SK-N-SH treated with all-trans-retinoic acid at 6 μM for 48 hours (cell line): Measurements from ENCODE around the gene SLC6A5.

Experiments
- ATAC-seq: fragments of 200-7000 bp; cut with Tn5 transposase; 3 replicates; pipeline ENCODE4 v1.9.1; 2020; ENCODE audit warnings: mild to moderate bottlenecking, moderate library complexity
- BACH2 ChIP-seq: fragments of 250-450 bp; sonication (Bioruptor Pico); IDR thresholded peaks from 2 replicates; pipeline ENCODE4 v1.9.0; 2021; ENCODE audit warnings: mild to moderate bottlenecking, borderline replicate concordance
- CSDC2 ChIP-seq: fragments of 250-450 bp; sonication (Bioruptor Pico); IDR thresholded peaks from 2 replicates; pipeline ENCODE4 v1.5.0; 2020; ENCODE audit warnings: mild to moderate bottlenecking, moderate library complexity
- GLIS3 ChIP-seq: fragments of 250-450 bp; sonication (Bioruptor Pico); IDR thresholded peaks from 2 replicates; pipeline ENCODE4 v1.5.0; 2020; ENCODE audit warnings: mild to moderate bottlenecking, moderate library complexity
- OSR1 ChIP-seq: fragments of 250-450 bp; sonication (Bioruptor Pico); IDR thresholded peaks from 2 replicates; pipeline ENCODE4 v1.8.0; 2022; ENCODE audit warnings: moderate library complexity, mild to moderate bottlenecking, inconsistent platforms
- PPARA ChIP-seq: fragments of 250-450 bp; sonication (Bioruptor Pico); IDR thresholded peaks from 2 replicates; pipeline ENCODE4 v1.5.0; 2020; ENCODE audit warnings: mild to moderate bottlenecking, borderline replicate concordance
- RARB ChIP-seq: fragments of 250-450 bp; sonication (Bioruptor Pico); IDR thresholded peaks from 2 replicates; pipeline ENCODE4 v1.8.0; 2021; ENCODE audit warnings: mild to moderate bottlenecking, moderate library complexity
- SNAI2 ChIP-seq: fragments of 250-450 bp; sonication (Bioruptor Pico); IDR thresholded peaks from 2 replicates; pipeline ENCODE4 v1.5.0; 2020; ENCODE audit warnings: mild to moderate bottlenecking, moderate library complexity
- TOX ChIP-seq: fragments of 250-450 bp; sonication (Bioruptor Pico); IDR thresholded peaks from 2 replicates; pipeline ENCODE4 v1.8.0; 2021; ENCODE audit warnings: mild to moderate bottlenecking, moderate library complexity, borderline replicate concordance
- ZC3H10 ChIP-seq: fragments of 250-450 bp; sonication (Bioruptor Pico); IDR thresholded peaks from 2 replicates; pipeline ENCODE4 v1.5.1; 2021; ENCODE audit warnings: mild to moderate bottlenecking, moderate library complexity
- ZFP3 ChIP-seq: fragments of 250-450 bp; sonication (Bioruptor Pico); IDR thresholded peaks from 2 replicates; pipeline ENCODE4 v1.5.0; 2020; ENCODE audit warnings: mild to moderate bottlenecking, moderate library complexity
- ZFP30 ChIP-seq: fragments of 450-650 bp; formaldehyde crosslinking; IDR thresholded peaks from 2 replicates; pipeline ENCODE4 v1.5.0; 2022; ENCODE audit warnings: mild to moderate bottlenecking, moderate library complexity
- ZNF565 ChIP-seq: fragments of 450-650 bp; formaldehyde crosslinking; conservative IDR thresholded peaks from 2 replicates; pipeline ENCODE4 v1.5.0; 2020; ENCODE audit warnings: low read depth, mild to moderate bottlenecking, moderate library complexity
- ZNF70 ChIP-seq: fragments of 450-650 bp; formaldehyde crosslinking; IDR thresholded peaks from 2 replicates; pipeline ENCODE4 v1.5.0; 2020; ENCODE audit warnings: mild to moderate bottlenecking, moderate library complexity
- TF ChIP-seq, protein P1 (sequence below): fragments of 250-450 bp; sonication (Bioruptor Pico); IDR thresholded peaks from 2 replicates; pipeline ENCODE4 v1.8.0; 2021; ENCODE audit warnings: low read depth, mild to moderate bottlenecking, moderate library complexity, borderline replicate concordance
- TF ChIP-seq, protein P2 (sequence below): fragments of 250-450 bp; sonication (Bioruptor Pico); IDR thresholded peaks from 2 replicates; pipeline ENCODE4 v1.5.0; 2020; ENCODE audit warnings: mild to moderate bottlenecking, moderate library complexity
- TF ChIP-seq, protein P3 (sequence below): fragments of 250-450 bp; sonication (Bioruptor Pico); IDR thresholded peaks from 2 replicates; pipeline ENCODE4 v1.8.0; 2020; ENCODE audit warnings: mild to moderate bottlenecking, moderate library complexity, borderline replicate concordance
- TF ChIP-seq, protein P4 (sequence below): fragments of 250-450 bp; sonication (Bioruptor Pico); IDR thresholded peaks from 2 replicates; pipeline ENCODE4 v1.5.1; 2021; ENCODE audit warnings: mild to moderate bottlenecking, moderate library complexity

Gene SLC6A5

DNA sequence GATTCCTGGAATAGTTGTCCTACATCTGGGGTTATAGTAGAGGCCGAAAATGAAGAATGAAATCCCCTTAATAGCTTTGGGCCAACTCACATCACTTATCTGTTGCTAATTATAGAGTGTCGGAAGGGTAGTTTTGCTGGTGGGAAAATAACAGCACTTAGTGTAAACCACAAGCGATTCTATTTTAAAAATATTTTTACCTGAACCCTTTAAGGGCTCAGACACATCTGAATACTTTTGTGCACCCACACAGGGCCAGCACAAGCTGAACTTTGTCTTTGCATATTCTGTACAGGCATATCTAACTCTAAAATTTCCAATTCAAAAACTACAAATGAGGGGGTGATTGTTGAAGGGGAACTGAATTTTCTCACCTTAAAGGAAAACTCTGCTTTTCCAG, 27.6 kb downstream of the SLC6A5 start:
- TF ChIP-seq OSR1 (CRISPR knock-in tag) (no peak), GLIS3 (no peak), ZFP30 (no peak), ZFP3 (no peak), PPARA (no peak), ZNF565 (CRISPR knock-in tag) (no peak), RARB (CRISPR knock-in tag) (no peak), ZNF70 (CRISPR knock-in tag) (no peak), BACH2 (CRISPR knock-in tag) (no peak), SNAI2 (CRISPR knock-in tag) (no peak), ZC3H10 (CRISPR knock-in tag) (no peak)
- TF ChIP-seq, protein P1, sequence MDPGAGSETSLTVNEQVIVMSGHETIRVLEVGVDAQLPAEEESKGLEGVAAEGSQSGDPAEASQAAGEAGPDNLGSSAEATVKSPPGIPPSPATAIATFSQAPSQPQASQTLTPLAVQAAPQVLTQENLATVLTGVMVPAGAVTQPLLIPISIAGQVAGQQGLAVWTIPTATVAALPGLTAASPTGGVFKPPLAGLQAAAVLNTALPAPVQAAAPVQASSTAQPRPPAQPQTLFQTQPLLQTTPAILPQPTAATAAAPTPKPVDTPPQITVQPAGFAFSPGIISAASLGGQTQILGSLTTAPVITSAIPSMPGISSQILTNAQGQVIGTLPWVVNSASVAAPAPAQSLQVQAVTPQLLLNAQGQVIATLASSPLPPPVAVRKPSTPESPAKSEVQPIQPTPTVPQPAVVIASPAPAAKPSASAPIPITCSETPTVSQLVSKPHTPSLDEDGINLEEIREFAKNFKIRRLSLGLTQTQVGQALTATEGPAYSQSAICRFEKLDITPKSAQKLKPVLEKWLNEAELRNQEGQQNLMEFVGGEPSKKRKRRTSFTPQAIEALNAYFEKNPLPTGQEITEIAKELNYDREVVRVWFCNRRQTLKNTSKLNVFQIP (CRISPR knock-in tag) = no peak
- TF ChIP-seq, protein P2, sequence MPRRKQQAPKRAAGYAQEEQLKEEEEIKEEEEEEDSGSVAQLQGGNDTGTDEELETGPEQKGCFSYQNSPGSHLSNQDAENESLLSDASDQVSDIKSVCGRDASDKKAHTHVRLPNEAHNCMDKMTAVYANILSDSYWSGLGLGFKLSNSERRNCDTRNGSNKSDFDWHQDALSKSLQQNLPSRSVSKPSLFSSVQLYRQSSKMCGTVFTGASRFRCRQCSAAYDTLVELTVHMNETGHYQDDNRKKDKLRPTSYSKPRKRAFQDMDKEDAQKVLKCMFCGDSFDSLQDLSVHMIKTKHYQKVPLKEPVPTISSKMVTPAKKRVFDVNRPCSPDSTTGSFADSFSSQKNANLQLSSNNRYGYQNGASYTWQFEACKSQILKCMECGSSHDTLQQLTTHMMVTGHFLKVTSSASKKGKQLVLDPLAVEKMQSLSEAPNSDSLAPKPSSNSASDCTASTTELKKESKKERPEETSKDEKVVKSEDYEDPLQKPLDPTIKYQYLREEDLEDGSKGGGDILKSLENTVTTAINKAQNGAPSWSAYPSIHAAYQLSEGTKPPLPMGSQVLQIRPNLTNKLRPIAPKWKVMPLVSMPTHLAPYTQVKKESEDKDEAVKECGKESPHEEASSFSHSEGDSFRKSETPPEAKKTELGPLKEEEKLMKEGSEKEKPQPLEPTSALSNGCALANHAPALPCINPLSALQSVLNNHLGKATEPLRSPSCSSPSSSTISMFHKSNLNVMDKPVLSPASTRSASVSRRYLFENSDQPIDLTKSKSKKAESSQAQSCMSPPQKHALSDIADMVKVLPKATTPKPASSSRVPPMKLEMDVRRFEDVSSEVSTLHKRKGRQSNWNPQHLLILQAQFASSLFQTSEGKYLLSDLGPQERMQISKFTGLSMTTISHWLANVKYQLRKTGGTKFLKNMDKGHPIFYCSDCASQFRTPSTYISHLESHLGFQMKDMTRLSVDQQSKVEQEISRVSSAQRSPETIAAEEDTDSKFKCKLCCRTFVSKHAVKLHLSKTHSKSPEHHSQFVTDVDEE (CRISPR knock-in tag) = no peak
- TF ChIP-seq, protein P3, sequence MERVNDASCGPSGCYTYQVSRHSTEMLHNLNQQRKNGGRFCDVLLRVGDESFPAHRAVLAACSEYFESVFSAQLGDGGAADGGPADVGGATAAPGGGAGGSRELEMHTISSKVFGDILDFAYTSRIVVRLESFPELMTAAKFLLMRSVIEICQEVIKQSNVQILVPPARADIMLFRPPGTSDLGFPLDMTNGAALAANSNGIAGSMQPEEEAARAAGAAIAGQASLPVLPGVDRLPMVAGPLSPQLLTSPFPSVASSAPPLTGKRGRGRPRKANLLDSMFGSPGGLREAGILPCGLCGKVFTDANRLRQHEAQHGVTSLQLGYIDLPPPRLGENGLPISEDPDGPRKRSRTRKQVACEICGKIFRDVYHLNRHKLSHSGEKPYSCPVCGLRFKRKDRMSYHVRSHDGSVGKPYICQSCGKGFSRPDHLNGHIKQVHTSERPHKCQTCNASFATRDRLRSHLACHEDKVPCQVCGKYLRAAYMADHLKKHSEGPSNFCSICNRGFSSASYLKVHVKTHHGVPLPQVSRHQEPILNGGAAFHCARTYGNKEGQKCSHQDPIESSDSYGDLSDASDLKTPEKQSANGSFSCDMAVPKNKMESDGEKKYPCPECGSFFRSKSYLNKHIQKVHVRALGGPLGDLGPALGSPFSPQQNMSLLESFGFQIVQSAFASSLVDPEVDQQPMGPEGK (CRISPR knock-in tag) = no peak
- ATAC-seq = no peak

GRCh38 chr11:20627701-20628100, 28.3 kb downstream of the SLC6A5 start:
- no peak for ATAC-seq
- TF ChIP-seq SNAI2 (CRISPR knock-in tag) (no peak), TOX (CRISPR knock-in tag) (no peak), ZFP3 (no peak), PPARA (no peak), OSR1 (CRISPR knock-in tag) (no peak), GLIS3 (no peak), CSDC2 (CRISPR knock-in tag) (no peak), BACH2 (CRISPR knock-in tag) (no peak)
- TF ChIP-seq, protein P2 (CRISPR knock-in tag) = no peak
- TF ChIP-seq, protein P4, sequence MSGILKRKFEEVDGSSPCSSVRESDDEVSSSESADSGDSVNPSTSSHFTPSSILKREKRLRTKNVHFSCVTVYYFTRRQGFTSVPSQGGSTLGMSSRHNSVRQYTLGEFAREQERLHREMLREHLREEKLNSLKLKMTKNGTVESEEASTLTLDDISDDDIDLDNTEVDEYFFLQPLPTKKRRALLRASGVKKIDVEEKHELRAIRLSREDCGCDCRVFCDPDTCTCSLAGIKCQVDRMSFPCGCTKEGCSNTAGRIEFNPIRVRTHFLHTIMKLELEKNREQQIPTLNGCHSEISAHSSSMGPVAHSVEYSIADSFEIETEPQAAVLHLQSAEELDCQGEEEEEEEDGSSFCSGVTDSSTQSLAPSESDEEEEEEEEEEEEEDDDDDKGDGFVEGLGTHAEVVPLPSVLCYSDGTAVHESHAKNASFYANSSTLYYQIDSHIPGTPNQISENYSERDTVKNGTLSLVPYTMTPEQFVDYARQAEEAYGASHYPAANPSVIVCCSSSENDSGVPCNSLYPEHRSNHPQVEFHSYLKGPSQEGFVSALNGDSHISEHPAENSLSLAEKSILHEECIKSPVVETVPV (CRISPR knock-in tag) = no peak
- TF ChIP-seq, protein P1 (CRISPR knock-in tag) = no peak
- TF ChIP-seq, all 23 proteins: peak for 0
